Stimulated activated naive CD8-positive, alpha-beta T cell treated with anti-CD3 and anti-CD28 coated beads, Interleukin-15, Interleukin-2, amounts not matched to agents 100 ng/mL and 50 ng/mL, for 24 hours (primary cell): ENCODE data around the gene SRRM3.
"Not testable (repeated sequence)": the region's sequence is repeated elsewhere in the genome, so short reads cannot be mapped to it uniquely, and the experiment has no call there.

Experiments used
- H3K27ac Mint-ChIP-seq: one replicate; pipeline ENCODE4 v1.8.0; 2021; ENCODE audit warnings: mild to moderate bottlenecking, mixed read lengths
- H3K27me3 Mint-ChIP-seq: one replicate; pipeline ENCODE4 v1.8.0; 2021; ENCODE audit warnings: mixed read lengths
- H3K36me3 Mint-ChIP-seq: one replicate; pipeline ENCODE4 v1.8.0; 2021; ENCODE audit warnings: low read depth, mixed read lengths
- H3K4me1 Mint-ChIP-seq: one replicate; pipeline ENCODE4 v1.8.0; 2021; ENCODE audit warnings: low read depth, mixed read lengths
- H3K4me3 Mint-ChIP-seq: one replicate; pipeline ENCODE4 v1.8.0; 2021; ENCODE audit warnings: mild to moderate bottlenecking, mixed read lengths
- H3K9me3 Mint-ChIP-seq: one replicate; pipeline ENCODE4 v1.8.0; 2021; ENCODE audit warnings: mixed read lengths

SRRM3 gene

DNA sequence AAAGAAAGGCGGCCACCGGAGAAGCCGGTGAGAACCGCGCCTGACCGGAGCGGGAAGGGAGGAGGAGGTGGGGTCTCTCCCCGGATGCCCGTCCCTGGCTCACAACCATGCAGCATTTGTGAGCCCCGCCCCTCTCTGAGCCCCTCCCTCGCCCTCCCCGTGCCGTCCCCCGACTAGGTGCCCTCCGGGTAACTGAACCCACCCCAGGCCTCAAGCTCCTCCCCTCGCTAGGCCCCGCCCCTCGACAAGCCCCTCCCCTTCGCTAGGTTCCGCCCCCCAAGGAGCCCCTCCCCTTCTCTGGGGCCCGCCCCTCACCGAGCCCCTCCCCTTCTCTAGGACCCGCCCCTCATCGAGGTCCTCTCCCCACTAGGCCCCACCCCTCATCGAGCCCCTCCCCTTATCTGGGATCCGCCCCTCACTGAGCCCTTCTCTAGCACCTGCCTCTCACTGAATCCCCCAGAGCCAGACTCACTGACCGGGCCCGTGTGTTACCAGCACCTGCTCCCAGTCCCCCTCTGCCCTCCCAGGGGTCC is 58.5 kb downstream of the SRRM3 start:
- H3K4me3 Mint-ChIP-seq: no peak overlapping the region
- H3K4me1 Mint-ChIP-seq: no peaks in the 10 kb centered on the region
- no peaks in the 10 kb centered on the region for H3K36me3 Mint-ChIP-seq
- H3K27me3 Mint-ChIP-seq: peaks cover 26% of the 10 kb centered on the region
- H3K9me3 Mint-ChIP-seq: no peaks in the 10 kb centered on the region
- no peak overlapping the region for H3K27ac Mint-ChIP-seq

- H3K4me3 Mint-ChIP-seq: no peak overlapping the region
- H3K9me3 Mint-ChIP-seq: no peaks in the 10 kb centered on the region
- H3K27ac Mint-ChIP-seq: no peak overlapping the region
- no peaks in the 10 kb centered on the region for H3K36me3 Mint-ChIP-seq
- peaks cover 28% of the 10 kb centered on the region for H3K27me3 Mint-ChIP-seq
- H3K4me1 Mint-ChIP-seq: no peaks in the 10 kb centered on the region
Observed at GRCh38 chr7:76261329-76261728, 59.6 kb downstream of the SRRM3 start.

DNA sequence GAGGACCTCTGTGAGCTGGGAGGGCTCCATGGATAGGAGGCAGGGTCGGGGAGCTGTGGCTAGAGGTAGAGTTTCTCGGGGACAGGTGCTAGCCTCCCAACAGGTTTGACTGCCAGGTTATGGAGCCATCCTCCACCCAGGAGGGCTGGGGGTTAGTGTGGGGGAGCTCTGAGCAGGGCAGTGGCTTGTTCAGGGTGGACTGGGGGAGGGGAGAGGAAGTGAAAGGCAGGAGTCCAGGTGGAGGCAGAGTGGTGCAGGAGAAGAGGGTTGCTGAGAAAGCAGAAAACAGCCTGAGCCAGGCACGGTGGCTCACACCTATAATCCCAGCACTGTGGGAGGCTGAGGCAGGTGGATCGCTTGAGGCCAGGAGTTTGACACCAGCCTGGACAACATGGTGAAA is 60.2 kb downstream of the SRRM3 start:
- Mint-ChIP-seq H3K27ac (no peak overlapping the region), H3K36me3 (no peaks in the 10 kb centered on the region), H3K27me3 (peaks cover 27% of the 10 kb centered on the region), H3K4me3 (no peak overlapping the region), H3K4me1 (no peaks in the 10 kb centered on the region), H3K9me3 (no peaks in the 10 kb centered on the region)

- H3K36me3 Mint-ChIP-seq: no peaks in the 10 kb centered on the region
- H3K4me1 Mint-ChIP-seq: no peaks in the 10 kb centered on the region
- peaks cover 22% of the 10 kb centered on the region for H3K27me3 Mint-ChIP-seq
- H3K27ac Mint-ChIP-seq: no peak overlapping the region
- H3K9me3 Mint-ChIP-seq: no peaks in the 10 kb centered on the region
- H3K4me3 Mint-ChIP-seq: no peak overlapping the region
Observed at GRCh38 chr7:76262683-76263402, 61.1 kb downstream of the SRRM3 start.

DNA sequence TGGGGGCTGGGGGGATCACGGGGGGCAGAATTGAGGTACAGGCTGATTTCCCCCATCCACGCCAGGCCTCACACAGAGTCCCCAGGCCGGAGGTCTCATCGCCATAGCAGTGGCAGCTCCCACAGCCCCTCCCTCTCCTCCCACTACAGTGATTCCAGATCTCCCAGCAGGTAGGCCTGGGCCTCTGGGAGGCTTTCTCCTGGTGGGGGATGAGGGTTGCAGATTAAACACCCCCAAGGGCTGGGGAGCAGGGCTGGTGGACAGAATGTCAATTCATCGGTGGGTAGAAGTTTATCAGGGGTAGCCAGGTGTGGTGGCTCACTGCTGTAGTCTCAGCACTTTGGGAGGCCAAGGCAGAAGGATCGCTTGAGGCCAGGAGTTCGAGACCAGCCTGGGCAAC is 63.6 kb downstream of the SRRM3 start:
- Mint-ChIP-seq H3K36me3 (no peaks in the 10 kb centered on the region), H3K27me3 (peaks cover 28% of the 10 kb centered on the region), H3K27ac (no peak overlapping the region), H3K4me1 (no peaks in the 10 kb centered on the region), H3K9me3 (no peaks in the 10 kb centered on the region), H3K4me3 (no peak overlapping the region)

GRCh38 chr7:76267107-76267893 is 65.6 kb downstream of the SRRM3 start:
- Mint-ChIP-seq H3K4me1 (no peaks in the 10 kb centered on the region), H3K27me3 (peaks cover 22% of the 10 kb centered on the region), H3K4me3 (no peak overlapping the region), H3K9me3 (no peaks in the 10 kb centered on the region), H3K36me3 (no peaks in the 10 kb centered on the region), H3K27ac (no peak overlapping the region)

GRCh38 chr7:76267894-76268183 is 66.1 kb downstream of the SRRM3 start:
- peaks cover 1% of the 10 kb centered on the region for H3K4me1 Mint-ChIP-seq
- peaks cover 19% of the 10 kb centered on the region for H3K27me3 Mint-ChIP-seq
- no peak overlapping the region for H3K4me3 Mint-ChIP-seq
- no peaks in the 10 kb centered on the region for H3K36me3 Mint-ChIP-seq
- no peak overlapping the region for H3K27ac Mint-ChIP-seq
- no peaks in the 10 kb centered on the region for H3K9me3 Mint-ChIP-seq

DNA sequence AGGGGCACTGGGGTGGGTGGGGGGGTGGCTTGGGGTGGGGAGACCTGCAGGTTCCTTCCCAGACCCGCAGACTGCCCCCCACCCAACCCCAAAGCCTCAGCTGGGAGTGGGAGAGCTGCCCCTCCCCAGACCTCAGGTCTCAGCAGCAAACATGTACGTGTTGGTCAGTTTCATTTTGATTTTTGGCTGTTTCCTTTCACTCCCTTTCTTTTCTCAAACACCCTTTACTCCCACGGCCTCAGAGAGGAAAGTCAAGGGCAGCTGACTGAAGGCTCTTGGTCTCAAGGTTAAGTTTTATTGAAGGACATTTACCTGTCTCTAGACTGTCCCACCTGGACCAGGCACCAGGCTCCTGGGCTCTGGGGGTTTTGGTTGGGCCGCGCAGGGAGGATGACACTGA is 66.7 kb downstream of the SRRM3 start:
- Mint-ChIP-seq H3K36me3 (no peaks in the 10 kb centered on the region), H3K4me3 (no peak overlapping the region), H3K9me3 (no peaks in the 10 kb centered on the region), H3K27me3 (peaks cover 19% of the 10 kb centered on the region), H3K27ac (no peak overlapping the region), H3K4me1 (peaks cover 5% of the 10 kb centered on the region)

- peaks cover 8% of the 10 kb centered on the region for H3K4me1 Mint-ChIP-seq
- no peak overlapping the region for H3K27ac Mint-ChIP-seq
- no peaks in the 10 kb centered on the region for H3K9me3 Mint-ChIP-seq
- H3K36me3 Mint-ChIP-seq: no peaks in the 10 kb centered on the region
- H3K27me3 Mint-ChIP-seq: peaks cover 19% of the 10 kb centered on the region
- no peak overlapping the region for H3K4me3 Mint-ChIP-seq
Observed at GRCh38 chr7:76269895-76270294, 68.2 kb downstream of the SRRM3 start.

DNA sequence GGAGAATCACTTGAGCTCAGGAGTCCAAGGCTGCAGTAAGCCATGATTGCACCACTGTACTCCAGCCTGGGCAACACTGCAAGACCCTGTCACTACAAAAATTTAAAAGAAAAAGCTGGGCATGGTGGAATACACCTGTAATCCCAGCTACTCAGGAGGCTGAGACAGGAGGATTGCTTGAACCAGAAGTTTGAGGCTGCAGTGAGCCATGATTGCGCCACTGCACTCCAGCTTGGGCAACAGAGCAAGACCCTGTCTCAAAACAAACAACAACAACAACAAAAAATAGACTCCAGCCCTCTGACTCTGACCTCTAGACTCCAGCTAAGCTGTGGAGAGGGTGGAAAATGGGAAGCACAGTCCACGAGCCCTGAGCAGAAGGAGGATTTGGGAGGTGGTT is 69.7 kb downstream of the SRRM3 start:
- H3K9me3 Mint-ChIP-seq, H3K27ac Mint-ChIP-seq, H3K4me3 Mint-ChIP-seq, H3K36me3 Mint-ChIP-seq, H3K4me1 Mint-ChIP-seq: not testable (repeated sequence)
- H3K27me3 Mint-ChIP-seq: peaks cover 16% of the 10 kb centered on the region

DNA sequence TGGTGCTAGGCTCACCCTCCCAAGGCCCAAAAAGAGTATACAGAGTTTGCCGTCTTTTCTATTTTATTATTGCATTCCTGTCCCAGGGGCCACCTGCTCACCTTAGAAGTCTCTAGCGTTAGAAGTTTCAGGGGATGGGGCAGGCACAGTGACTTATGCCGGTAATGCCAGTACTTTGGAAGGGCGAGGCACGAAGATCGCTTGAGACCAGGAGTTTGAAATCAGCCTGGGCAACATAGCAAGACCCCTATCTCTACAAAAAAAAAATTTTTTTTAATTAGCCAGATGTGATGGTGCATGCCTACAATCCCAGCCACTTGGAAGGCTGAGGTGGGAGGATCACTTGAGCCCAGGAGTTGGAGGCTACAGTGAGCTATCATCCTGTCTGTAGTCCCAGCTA is 70.4 kb downstream of the SRRM3 start:
- Mint-ChIP-seq H3K9me3 (no peaks in the 10 kb centered on the region), H3K27ac (no peak overlapping the region), H3K27me3 (peaks cover 16% of the 10 kb centered on the region)

GRCh38 chr7:76272851-76273497 is 71.3 kb downstream of the SRRM3 start:
- no peaks in the 10 kb centered on the region for H3K9me3 Mint-ChIP-seq
- H3K4me1 Mint-ChIP-seq: peaks cover 8% of the 10 kb centered on the region
- no peak overlapping the region for H3K4me3 Mint-ChIP-seq
- H3K27me3 Mint-ChIP-seq: peaks cover 19% of the 10 kb centered on the region
- no peaks in the 10 kb centered on the region for H3K36me3 Mint-ChIP-seq
- H3K27ac Mint-ChIP-seq: no peak overlapping the region

More for the DNA sequence above, 70.4 kb downstream of the SRRM3 start:
- no peak overlapping the region for H3K4me3 Mint-ChIP-seq
- peaks cover 8% of the 10 kb centered on the region for H3K4me1 Mint-ChIP-seq
- no peaks in the 10 kb centered on the region for H3K36me3 Mint-ChIP-seq

- Mint-ChIP-seq H3K4me3 (no peak overlapping the region), H3K4me1 (peaks cover 8% of the 10 kb centered on the region), H3K36me3 (no peaks in the 10 kb centered on the region), H3K27me3 (peaks cover 15% of the 10 kb centered on the region), H3K9me3 (no peaks in the 10 kb centered on the region), H3K27ac (no peak overlapping the region)
Observed at GRCh38 chr7:76273503-76273902, 71.8 kb downstream of the SRRM3 start.

DNA sequence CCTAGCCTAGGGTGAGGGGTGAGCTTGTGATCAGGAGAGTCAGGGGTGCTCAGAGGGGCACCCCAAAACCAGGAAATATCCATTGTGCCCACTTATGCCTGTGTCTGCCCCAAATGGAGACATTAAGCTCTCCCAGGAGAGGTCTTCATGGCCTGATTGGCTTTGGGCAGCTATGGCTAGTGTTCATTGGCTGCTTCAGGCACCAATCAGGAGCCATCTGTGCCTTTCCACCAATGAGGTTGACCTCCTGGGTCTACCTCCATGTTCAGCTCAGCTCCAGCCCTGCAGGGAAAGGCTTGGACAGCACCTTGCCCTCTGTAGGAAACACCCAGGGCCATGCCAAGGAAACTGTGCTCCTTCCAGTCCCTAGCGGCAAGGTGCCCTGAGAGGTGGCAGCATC is 76.8 kb downstream of the SRRM3 start:
- Mint-ChIP-seq H3K4me1 (peaks cover 13% of the 10 kb centered on the region), H3K27me3 (peaks cover 36% of the 10 kb centered on the region), H3K4me3 (no peak overlapping the region), H3K9me3 (no peaks in the 10 kb centered on the region), H3K36me3 (no peaks in the 10 kb centered on the region), H3K27ac (no peak overlapping the region)

DNA sequence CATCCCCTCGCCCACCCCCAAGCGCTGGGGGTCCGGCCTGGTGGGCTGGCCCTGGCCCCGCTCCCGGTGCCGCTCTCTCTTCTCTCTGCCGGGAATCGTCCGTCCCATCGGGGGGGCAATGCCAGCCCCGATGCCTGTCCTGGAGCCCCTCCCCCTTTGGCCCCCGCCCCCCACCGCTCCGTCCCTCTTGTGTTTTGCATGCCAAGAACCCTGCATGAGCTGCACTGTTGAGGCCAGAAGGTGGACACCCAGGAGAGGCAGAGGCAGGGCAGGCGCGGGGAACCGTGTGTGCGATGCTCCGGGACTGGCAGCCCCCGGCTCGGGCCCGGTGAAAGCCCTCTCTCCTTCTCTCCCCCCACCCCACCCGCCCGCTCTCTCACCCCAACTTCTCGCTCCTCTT is 78.7 kb downstream of the SRRM3 start:
- Mint-ChIP-seq H3K4me3 (no peak overlapping the region), H3K27ac (no peak overlapping the region), H3K27me3 (peaks cover 46% of the 10 kb centered on the region), H3K4me1 (peaks cover 16% of the 10 kb centered on the region), H3K36me3 (no peaks in the 10 kb centered on the region), H3K9me3 (no peaks in the 10 kb centered on the region)
